HEK293 (cell line): ENCODE results near the gene GJA5.

Source experiments
- CTCF ChIP-seq: fragments of 450-650 bp; formaldehyde crosslinking; IDR thresholded peaks from 2 replicates; pipeline ENCODE4 v1.5.1; 2016; ENCODE audit warnings: missing biosample characterization, missing genetic modification characterization
- ZBTB44 ChIP-seq: fragments of 450-650 bp; IDR thresholded peaks from 2 replicates; pipeline ENCODE4 v1.5.1; 2018; ENCODE audit warnings: missing biosample characterization, mild to moderate bottlenecking, missing genetic modification characterization
- ZNF202 ChIP-seq: fragments of 450-650 bp; formaldehyde crosslinking; IDR thresholded peaks from 2 replicates; pipeline ENCODE4 v1.5.1; 2016; ENCODE audit warnings: missing biosample characterization, missing genetic modification characterization, borderline replicate concordance
- ZNF501 ChIP-seq: fragments of 450-650 bp; formaldehyde crosslinking; IDR thresholded peaks from 2 replicates; pipeline ENCODE4 v1.5.1; 2016; ENCODE audit warnings: missing biosample characterization, missing genetic modification characterization

GRCh38 chr1:147760481-147761260 lies at the start of gene GJA5:
- TF ChIP-seq ZNF202 (tag by site-specific recombination) (no peak), ZNF501 (tag by site-specific recombination) (no peak), CTCF (no peak), ZBTB44 (no peak)
